ENCODE results near the gene P4HB.

The P4HB gene

GRCh38 chr17:81801327-81801726 is 59.0 kb downstream of the P4HB start:
- FAIRE-seq (no peak), DNase-seq (ENCODE audit: insufficient read length, low spot score) (no peak)

GRCh38 chr17:81794509-81794908 is 65.8 kb downstream of the P4HB start:
- no peak for DNase-seq (ENCODE audit: insufficient read length, low spot score)
- no peak for FAIRE-seq

- FAIRE-seq (no peak), DNase-seq (ENCODE audit: insufficient read length, low spot score) (no peak)
Observed at GRCh38 chr17:81794074-81794476, 66.3 kb downstream of the P4HB start.
